Fibroblast of lung (primary cell): ENCODE measurements around the gene KIAA0930.

Experiments used
- EZH2 ChIP-seq: IDR thresholded peaks from 2 replicates; pipeline ENCODE4 v1.5.1; 2012; ENCODE audit warnings: low read length, control low read depth, mild to moderate bottlenecking; ENCODE audit errors: missing control alignments
- TF ChIP-seq, protein P1 (sequence below), 2 donors: IDR thresholded peaks in 1 of 2; conservative IDR thresholded peaks in 1 of 2; 1 replicate in 1 of 2; 2 replicates in 1 of 2; pipeline ENCODE4 v1.5.1; 2011 to 2012; ENCODE audit warnings: low read length in 2 of 2, control low read depth in 1 of 2, inconsistent platforms in 1 of 2, low read depth in 1 of 2, mild to moderate bottlenecking in 1 of 2

DNA sequence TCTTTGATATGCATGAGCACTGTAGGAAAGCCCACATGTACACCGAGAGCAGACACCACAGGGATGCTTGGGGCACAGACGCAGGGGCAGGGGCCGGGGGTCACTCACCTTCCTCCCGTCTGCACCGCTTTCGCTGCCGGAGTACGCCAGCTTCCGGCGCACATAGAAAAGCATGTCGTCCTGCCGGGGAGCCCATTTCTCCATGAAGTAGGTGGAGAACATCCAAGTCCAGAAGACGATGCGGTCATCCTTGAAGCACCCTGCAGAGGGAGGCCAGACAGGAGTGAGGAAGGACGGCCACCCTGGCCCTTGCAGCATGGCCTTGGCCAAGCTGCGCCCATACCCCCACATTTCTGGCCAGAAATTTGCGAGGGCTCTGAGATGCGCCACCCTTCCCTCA is 28.8 kb downstream of the KIAA0930 start:
- TF ChIP-seq, protein P1, sequence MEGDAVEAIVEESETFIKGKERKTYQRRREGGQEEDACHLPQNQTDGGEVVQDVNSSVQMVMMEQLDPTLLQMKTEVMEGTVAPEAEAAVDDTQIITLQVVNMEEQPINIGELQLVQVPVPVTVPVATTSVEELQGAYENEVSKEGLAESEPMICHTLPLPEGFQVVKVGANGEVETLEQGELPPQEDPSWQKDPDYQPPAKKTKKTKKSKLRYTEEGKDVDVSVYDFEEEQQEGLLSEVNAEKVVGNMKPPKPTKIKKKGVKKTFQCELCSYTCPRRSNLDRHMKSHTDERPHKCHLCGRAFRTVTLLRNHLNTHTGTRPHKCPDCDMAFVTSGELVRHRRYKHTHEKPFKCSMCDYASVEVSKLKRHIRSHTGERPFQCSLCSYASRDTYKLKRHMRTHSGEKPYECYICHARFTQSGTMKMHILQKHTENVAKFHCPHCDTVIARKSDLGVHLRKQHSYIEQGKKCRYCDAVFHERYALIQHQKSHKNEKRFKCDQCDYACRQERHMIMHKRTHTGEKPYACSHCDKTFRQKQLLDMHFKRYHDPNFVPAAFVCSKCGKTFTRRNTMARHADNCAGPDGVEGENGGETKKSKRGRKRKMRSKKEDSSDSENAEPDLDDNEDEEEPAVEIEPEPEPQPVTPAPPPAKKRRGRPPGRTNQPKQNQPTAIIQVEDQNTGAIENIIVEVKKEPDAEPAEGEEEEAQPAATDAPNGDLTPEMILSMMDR (conservative IDR thresholded peaks at IDR 0.05 in 1 of 2, IDR thresholded peaks at IDR 0.05 in 1 of 2; ENCODE audit: low read depth in 1 of 2, low read length in 2 of 2) = no peak
- TF ChIP-seq EZH2 = no peak
